WTC11 (cell line): ENCODE data around the gene CST3.
"Not testable (repeated sequence)": the region's sequence is repeated elsewhere in the genome, so short reads cannot be mapped to it uniquely, and the experiment has no call there.

Experiments
- ATF3 ChIP-seq: sonication (generic); formaldehyde crosslinking; conservative IDR thresholded peaks from 2 replicates; pipeline ENCODE4 v1.8.1; 2022; ENCODE audit warnings: mild to moderate bottlenecking, missing genetic modification reagents
- NFYB ChIP-seq: sonication (generic); formaldehyde crosslinking; conservative IDR thresholded peaks from 2 replicates; pipeline ENCODE4 v1.8.0; 2022; ENCODE audit warnings: low read depth, missing genetic modification reagents
- NR1H2 ChIP-seq: sonication (generic); formaldehyde crosslinking; IDR thresholded peaks from 2 replicates; pipeline ENCODE4 v1.9.0; 2021; ENCODE audit warnings: mild to moderate bottlenecking, moderate library complexity, missing genetic modification reagents
- SMAD4 ChIP-seq: sonication (generic); formaldehyde crosslinking; IDR thresholded peaks from 2 replicates; pipeline ENCODE4 v1.8.0; 2022; ENCODE audit warnings: mild to moderate bottlenecking, missing genetic modification reagents
- SP1 ChIP-seq: sonication (generic); formaldehyde crosslinking; conservative IDR thresholded peaks from 2 replicates; pipeline ENCODE4 v1.8.1; 2022; ENCODE audit warnings: missing genetic modification reagents

GRCh38 chr20:23620670-23621386, 16.9 kb downstream of the CST3 start:
- TF ChIP-seq ATF3 (CRISPR knock-in tag); NR1H2 (CRISPR knock-in tag); SP1; SMAD4 (CRISPR knock-in tag); NFYB (CRISPR knock-in tag): not testable (repeated sequence)
